Measurements from ENCODE around the gene RAPGEF3.

The RAPGEF3 gene

DNA sequence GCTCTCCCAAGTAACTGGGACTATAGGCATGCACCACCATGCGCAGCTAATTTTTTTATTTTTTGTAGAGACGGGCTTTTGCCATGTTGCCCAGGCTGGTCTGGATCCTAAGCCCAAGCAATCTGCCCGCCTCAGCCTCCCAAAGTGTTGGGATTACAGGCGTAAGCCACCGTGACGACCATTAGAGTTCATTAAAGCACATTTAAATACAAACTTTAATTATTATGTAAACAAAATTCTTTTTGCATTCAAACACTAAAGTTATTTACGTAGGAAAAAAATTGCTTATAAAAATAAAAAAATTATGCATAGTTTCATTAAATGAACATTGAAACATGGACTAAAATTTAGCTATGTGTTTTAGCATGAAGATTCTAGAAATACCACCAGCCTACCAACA is 60.0 kb downstream of the RAPGEF3 start:
- DNase-seq (ENCODE audit: low read depth in 2 of 2), result no peak

DNA sequence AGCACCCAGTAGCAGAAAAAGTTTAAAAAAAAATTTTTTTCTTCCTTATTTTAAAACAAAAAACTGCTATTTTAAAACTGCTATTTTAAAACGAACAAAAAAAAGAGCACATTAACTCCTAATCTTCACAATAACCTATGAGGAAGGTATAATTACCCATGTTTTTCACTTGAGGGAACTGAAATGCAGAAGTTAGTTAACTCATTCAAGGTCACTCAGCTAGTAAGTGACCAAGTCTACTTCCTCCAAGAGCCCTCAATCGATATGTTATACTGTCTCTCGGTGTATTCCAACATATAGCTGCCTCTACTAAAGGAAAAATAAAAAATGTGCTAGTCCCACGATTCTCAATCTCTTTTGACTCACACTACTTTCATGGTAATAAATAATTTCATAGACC is 60.6 kb downstream of the RAPGEF3 start:
- DNase-seq (ENCODE audit: low read depth in 2 of 2), result no peak

DNA sequence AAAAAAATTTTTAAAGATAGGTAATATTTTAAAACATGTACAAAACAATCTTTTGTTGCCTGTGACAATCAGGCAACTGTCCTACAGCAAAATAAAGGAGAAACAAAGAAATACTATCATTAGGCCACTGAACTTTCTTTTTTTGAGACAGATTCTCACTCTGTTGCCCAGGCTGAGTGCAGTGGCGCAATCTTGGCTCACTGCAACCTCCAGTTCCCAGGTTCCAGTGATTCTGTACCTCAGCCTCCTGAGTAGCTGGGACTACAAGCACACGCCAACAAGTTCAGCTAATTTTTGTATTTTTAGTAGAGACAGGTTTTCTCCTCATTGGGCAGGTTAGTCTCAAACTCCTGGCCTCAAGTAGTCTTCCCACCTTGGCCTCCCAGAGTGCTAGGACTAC is 69.5 kb downstream of the RAPGEF3 start:
- no peak for DNase-seq (ENCODE audit: low read depth in 2 of 2)

DNA sequence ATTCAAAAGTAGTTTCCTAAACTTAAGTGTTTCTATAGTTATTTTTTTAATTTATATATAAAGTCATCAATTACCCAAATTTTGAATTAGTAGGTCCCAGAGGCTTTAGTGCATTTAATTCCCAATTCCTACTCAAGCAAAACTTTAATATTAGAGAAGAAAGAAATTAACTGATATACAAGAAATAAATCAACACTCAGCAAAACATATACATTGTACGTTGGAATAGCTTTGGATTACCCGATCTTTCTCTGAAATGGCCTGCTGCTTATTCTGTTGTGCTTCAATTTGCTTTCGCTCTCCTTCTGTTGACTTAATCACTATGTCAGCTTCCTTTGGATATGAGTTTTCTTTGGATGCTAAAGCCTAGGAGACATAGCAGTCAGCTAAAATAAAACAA is 71.0 kb downstream of the RAPGEF3 start:
- no peak for DNase-seq (ENCODE audit: low read depth in 2 of 2)

DNA sequence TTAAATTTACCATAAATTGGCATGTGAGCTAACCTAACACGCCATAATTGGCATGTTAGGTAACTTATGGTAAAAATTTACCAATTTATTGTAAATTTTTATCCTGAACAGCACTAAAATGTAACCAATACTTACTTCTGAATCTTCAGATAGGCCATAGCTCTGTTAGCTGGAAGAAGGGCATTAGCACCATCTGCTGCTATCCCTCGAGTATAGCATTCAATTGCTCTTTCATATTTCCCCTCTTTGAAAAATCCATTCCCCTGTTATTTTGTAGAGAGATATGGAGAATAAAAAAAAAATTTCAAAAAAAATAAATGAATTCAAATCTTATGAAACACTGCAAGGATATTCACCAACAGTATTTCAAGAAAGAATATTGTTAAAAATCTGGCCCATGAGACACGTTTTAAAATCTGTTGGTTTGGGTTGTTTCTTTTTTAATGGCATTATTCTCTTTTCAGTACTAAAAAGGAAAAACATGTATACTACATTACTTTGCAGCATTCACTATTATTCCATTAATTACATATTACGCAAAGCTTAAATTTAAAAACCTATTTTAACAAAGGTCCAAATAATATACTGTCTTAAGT is 71.9 kb downstream of the RAPGEF3 start:
- DNase-seq (ENCODE audit: low read depth in 2 of 2), result no peak
